Sigmoid colon (tissue), 7 donors: Measurements from ENCODE around the gene THOC3. TPM values are rescaled to one million over a fixed set of nuclear protein-coding genes. Genes with fewer than 3 reads are reported as not detected.
"Not testable (repeated sequence)": the region's sequence is repeated elsewhere in the genome, so short reads cannot be mapped to it uniquely, and the experiment has no call there.

Source experiments
- DNase-seq: peaks from one replicate; pipeline ENCODE4 v3.0.0-alpha.2; 2019
- H3K27ac ChIP-seq, 4 donors: fragments of 200-600 bp; sonication (generic); one replicate each; pipeline ENCODE4 v1.5.1; 2016 to 2019; ENCODE audit warnings: mild to moderate bottlenecking in 1 of 4
- H3K27me3 ChIP-seq, 3 donors: fragments of 200-600 bp; sonication (generic); one replicate each; pipeline ENCODE4 v1.5.1; 2019; ENCODE audit warnings: mild to moderate bottlenecking in 1 of 3
- H3K36me3 ChIP-seq, 4 donors: fragments of 200-600 bp; sonication (generic); one replicate each; pipeline ENCODE4 v1.5.1; 2016 to 2019
- H3K4me1 ChIP-seq, 4 donors: fragments of 200-600 bp; sonication (generic); one replicate each; pipeline ENCODE4 v1.5.1; 2017 to 2019
- H3K4me3 ChIP-seq, 4 donors: fragments of 200-600 bp; sonication (generic); one replicate each; pipeline ENCODE4 v1.5.1; 2017 to 2019; ENCODE audit warnings: mild to moderate bottlenecking in 2 of 4, moderate library complexity in 1 of 4
- H3K9me3 ChIP-seq, 4 donors: fragments of 200-600 bp in 3 of 4; sonication (generic) in 3 of 4; one replicate each; pipeline versions ENCODE4 v1.5.1 to v1.6.1; 2013 to 2019
- EP300 ChIP-seq, 4 donors: sonication (generic); formaldehyde crosslinking; IDR thresholded peaks; one replicate each; pipeline ENCODE4 v1.6.1; 2017; ENCODE audit warnings: antibody characterized with exemption in 4 of 4
- POLR2A ChIP-seq, 2 donors: fragments of 450-650 bp; IDR thresholded peaks; one replicate each; pipeline ENCODE4 v1.6.1; 2016; ENCODE audit warnings: antibody characterized with exemption in 2 of 2, mild to moderate bottlenecking in 2 of 2, moderate library complexity in 2 of 2
- POLR2AphosphoS5 ChIP-seq, 4 donors: sonication (generic); formaldehyde crosslinking; IDR thresholded peaks; one replicate each; pipeline ENCODE4 v1.6.1; 2017; ENCODE audit warnings: antibody characterized with exemption in 4 of 4
- WGBS, 2 donors: extraction: QIAGEN DNeasy Blood & Tissue Kit; methylation state at CpG; one replicate each; pipeline ENCODE4 v1.1.7; 2013; 5-methylcytosine and 5-hydroxymethylcytosine counted together
- intact Hi-C: fragments of 100-400 bp; cut with DNase I; formaldehyde crosslinking; loops from one replicate; pipeline ENCODE4 v1.15.1; 2023
- polyA plus RNA-seq, 3 donors: library from polyadenylated mRNA; stranded (reverse); fragments of 200-250 nt; gene quantifications; one replicate each; pipeline ENCODE4 v1.2.3, GENCODE V29; 2013
- total RNA-seq, 4 donors: library from RNA; depleted of rRNA; stranded (reverse); fragments of >200 nt; gene quantifications; one replicate each; pipeline ENCODE4 v1.1.0, GENCODE V29; 2016
- TF ChIP-seq, protein P1 (sequence below), 4 experiments: fragments of 450-650 bp in 3 of 4; fragments of 200-600 bp in 1 of 4; IDR thresholded peaks; one replicate each; pipeline ENCODE4 v1.5.1; 2016 to 2019; ENCODE audit warnings: antibody characterized with exemption in 4 of 4, mild to moderate bottlenecking in 3 of 4, moderate library complexity in 2 of 4
- donor health status: healthy with polysubstance abuse.
- donor health status: Bipolar disorder and iron deficiency.
- donor health status: healthy.

Gene THOC3
- total and polyA plus RNA-seq, 7 donors = 17.2 to 42.3 (median 27.2) TPM

GRCh38 chr5:175922192-175922885 lies 45.8 kb downstream of the THOC3 start:
- no peaks in the 10 kb centered on the region for H3K4me1 ChIP-seq
- no peaks in the 10 kb centered on the region for H3K27me3 ChIP-seq
- no peaks in the 10 kb centered on the region for H3K36me3 ChIP-seq
- no peak for DNase-seq
- WGBS, 2 donors = 93% methylated on average over 3 of the region's 3 CpGs
- intact Hi-C loops = no loop called here
- no peak overlapping the region for H3K27ac ChIP-seq
- no peak overlapping the region for H3K4me3 ChIP-seq
- no peak for TF ChIP-seq POLR2A (IDR thresholded peaks at IDR 0.05)
- H3K9me3 ChIP-seq = no peaks in the 10 kb centered on the region

- H3K36me3 ChIP-seq = no peaks in the 10 kb centered on the region
- WGBS, 2 donors = 90 to 93% methylated on average over 9 of the region's 9 CpGs
- intact Hi-C loops = no loop called here
- H3K9me3 ChIP-seq = no peaks in the 10 kb centered on the region
- no peak overlapping the region for H3K4me3 ChIP-seq
- H3K27ac ChIP-seq = no peak overlapping the region
- DNase-seq = no peak
- H3K4me1 ChIP-seq = no peaks in the 10 kb centered on the region
- TF ChIP-seq, protein P1, sequence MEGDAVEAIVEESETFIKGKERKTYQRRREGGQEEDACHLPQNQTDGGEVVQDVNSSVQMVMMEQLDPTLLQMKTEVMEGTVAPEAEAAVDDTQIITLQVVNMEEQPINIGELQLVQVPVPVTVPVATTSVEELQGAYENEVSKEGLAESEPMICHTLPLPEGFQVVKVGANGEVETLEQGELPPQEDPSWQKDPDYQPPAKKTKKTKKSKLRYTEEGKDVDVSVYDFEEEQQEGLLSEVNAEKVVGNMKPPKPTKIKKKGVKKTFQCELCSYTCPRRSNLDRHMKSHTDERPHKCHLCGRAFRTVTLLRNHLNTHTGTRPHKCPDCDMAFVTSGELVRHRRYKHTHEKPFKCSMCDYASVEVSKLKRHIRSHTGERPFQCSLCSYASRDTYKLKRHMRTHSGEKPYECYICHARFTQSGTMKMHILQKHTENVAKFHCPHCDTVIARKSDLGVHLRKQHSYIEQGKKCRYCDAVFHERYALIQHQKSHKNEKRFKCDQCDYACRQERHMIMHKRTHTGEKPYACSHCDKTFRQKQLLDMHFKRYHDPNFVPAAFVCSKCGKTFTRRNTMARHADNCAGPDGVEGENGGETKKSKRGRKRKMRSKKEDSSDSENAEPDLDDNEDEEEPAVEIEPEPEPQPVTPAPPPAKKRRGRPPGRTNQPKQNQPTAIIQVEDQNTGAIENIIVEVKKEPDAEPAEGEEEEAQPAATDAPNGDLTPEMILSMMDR (IDR thresholded peaks at IDR 0.05) = no peak
- TF ChIP-seq EP300 (IDR thresholded peaks at IDR 0.05) (no peak), POLR2A (IDR thresholded peaks at IDR 0.05) (no peak)
- H3K27me3 ChIP-seq = no peaks in the 10 kb centered on the region
These were observed 46.9 kb downstream of the THOC3 start for GRCh38 chr5:175921061-175921730.

DNA sequence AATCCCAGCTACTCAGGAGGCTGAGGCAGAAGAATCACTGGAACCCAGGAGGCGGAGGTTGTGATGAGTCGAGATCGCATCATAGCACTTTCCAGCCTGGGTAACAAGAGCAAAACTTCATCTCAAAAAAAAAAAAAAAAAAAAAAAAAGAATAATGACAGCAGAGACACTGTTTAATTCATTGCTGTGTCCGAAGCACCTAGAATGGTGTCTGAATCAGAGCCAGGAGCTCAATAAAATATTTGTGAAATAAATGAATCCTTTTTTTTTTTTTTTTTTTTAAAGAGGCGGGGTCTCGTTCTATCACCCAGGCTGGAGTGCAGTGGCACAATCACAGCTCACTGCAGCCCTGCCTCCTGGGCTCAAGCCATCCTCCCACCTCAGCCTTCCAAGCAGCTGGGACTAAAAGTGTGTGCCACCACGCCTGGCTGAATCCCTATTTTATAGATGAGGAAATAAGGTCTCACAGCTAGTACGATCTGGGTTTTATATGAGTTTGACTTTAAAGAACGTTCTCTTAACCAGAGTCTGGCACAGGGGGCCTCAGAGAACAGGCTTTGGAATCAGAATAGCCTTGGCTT lies 47.8 kb downstream of the THOC3 start:
- Histone ChIP-seq H3K4me1 (no peaks in the 10 kb centered on the region), H3K36me3 (no peaks in the 10 kb centered on the region), H3K4me3 (no peak overlapping the region), H3K9me3 (no peaks in the 10 kb centered on the region), H3K27ac (no peak overlapping the region), H3K27me3 (no peaks in the 10 kb centered on the region)
- 74 to 87% methylated on average over 9 of the region's 9 CpGs for WGBS, 2 donors
- DNase-seq = no peak
- intact Hi-C loops = no loop called here
- no peak for TF ChIP-seq POLR2A (IDR thresholded peaks at IDR 0.05)
- TF ChIP-seq, protein P1 (IDR thresholded peaks at IDR 0.05) = no peak
- no peak for TF ChIP-seq EP300 (IDR thresholded peaks at IDR 0.05)
- TF ChIP-seq POLR2AphosphoS5 (IDR thresholded peaks at IDR 0.05) = no peak

DNA sequence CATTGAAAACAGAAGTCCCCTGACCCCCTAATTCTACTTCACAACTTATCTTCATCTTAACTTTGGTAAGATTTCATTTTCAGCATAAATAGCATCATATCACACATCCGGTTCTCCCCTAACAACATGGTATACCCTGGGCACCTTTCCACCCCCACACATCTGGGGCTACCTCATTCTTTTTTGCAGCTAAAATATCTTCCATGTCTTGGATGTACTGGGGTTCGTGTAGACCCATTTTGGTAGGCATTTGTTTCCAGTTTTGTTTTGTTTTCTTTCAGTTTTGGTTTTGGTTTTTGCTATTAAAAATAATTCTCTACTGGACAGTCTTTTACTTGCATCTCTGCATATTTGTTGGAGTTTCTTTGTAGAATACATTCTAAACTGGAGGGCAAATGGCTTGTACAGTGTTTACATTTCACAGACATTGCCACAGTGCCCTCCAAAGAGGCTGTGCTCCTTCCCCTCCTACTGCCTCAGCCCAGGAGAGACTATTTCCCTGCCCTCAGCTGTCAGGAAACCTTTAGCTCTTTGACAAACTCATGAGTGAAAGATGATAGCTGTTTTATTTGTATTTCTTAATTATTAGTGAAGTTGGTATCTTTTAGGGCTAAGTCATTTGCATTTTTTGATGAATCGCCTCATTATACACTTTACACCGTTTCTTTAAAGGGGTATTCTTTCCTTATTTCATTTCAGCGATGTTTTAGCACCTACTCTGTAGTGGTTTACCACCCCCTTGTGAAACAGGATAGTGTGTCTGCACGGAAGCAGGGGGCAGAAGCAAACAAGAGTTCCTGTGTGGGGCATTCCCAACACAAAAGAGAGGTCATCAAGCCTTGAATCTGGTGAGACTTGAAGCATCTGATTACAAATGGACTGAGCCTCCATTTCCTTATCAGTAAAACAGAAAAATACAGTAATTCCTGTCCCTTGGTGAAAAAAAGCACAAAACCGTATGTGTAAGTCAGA lies 52.8 kb downstream of the THOC3 start:
- H3K9me3 ChIP-seq, H3K27me3 ChIP-seq, H3K27ac ChIP-seq, intact Hi-C loops, H3K4me1 ChIP-seq, H3K4me3 ChIP-seq, DNase-seq, H3K36me3 ChIP-seq: not testable (repeated sequence)
- WGBS, 2 donors = 63 to 79% methylated on average over 5 of the region's 7 CpGs

GRCh38 chr5:175913835-175914672 lies 54.1 kb downstream of the THOC3 start:
- H3K27me3 ChIP-seq, H3K36me3 ChIP-seq, H3K27ac ChIP-seq, DNase-seq, H3K9me3 ChIP-seq, intact Hi-C loops, H3K4me3 ChIP-seq, H3K4me1 ChIP-seq: not testable (repeated sequence)
- WGBS, 2 donors = 27 to 72% methylated on average over 9 of the region's 20 CpGs

DNA sequence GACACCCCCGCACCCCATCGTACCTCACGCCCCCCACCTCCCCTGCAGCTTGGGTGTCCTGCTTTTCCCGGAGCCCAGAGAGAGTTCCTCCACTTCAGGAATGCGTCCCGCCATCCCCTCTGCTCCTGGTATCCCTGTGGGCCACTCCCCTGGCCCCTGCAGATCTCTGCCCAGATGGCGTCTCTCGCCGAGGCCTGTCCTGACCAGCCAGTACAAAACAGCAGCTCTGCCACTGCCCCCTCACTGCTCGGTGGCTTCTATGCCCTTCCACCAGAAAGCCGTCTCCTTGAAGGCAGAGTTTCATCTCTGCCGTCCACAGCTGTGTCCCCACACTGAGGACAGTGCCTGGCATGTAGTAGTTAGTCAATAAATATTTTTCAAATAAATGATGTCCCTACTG lies 58.0 kb downstream of the THOC3 start:
- 81 to 83% methylated on average over 10 to 11 of the region's 12 CpGs for WGBS, 2 donors
- H3K27ac ChIP-seq, H3K4me3 ChIP-seq, H3K4me1 ChIP-seq, intact Hi-C loops, H3K9me3 ChIP-seq, DNase-seq, H3K27me3 ChIP-seq, H3K36me3 ChIP-seq: not testable (repeated sequence)
